Measurements from ENCODE around the gene CCDC142.

The CCDC142 gene

GRCh38 chr2:74482801-74483674 lies at the start of gene CCDC142, which contains the start of gene TTC31:
CCDC142 (minus strand) TSS chr2:74482998; CDS start chr2:74482837, 161 bp downstream.
TTC31 (plus strand) TSS chr2:74483081; CDS start chr2:74483096, 15 bp downstream.
- peak; percentile 90 to 92 for DNase-seq

- peak in 1 of 2 experiments; percentile 13 for DNase-seq
These were observed 49.4 kb upstream of the CCDC142 start for GRCh38 chr2:74532222-74532621.

- DNase-seq: no peak
These were observed 48.9 kb upstream of the CCDC142 start for GRCh38 chr2:74531666-74532065.

GRCh38 chr2:74530239-74531187 lies 47.7 kb upstream of the CCDC142 start:
- DNase-seq: no peak

GRCh38 chr2:74529357-74530238 lies 46.8 kb upstream of the CCDC142 start, which contains the start of the genes AUP1 and HTRA2:
AUP1 (minus strand) TSS chr2:74529706; CDS start chr2:74529629, 77 bp downstream.
HTRA2 (plus strand) TSS chr2:74529933; CDS start chr2:74530007, 74 bp downstream.
- DNase-seq: peak; percentile 96 to 98

- no peak for DNase-seq
These were observed 46.0 kb upstream of the CCDC142 start for GRCh38 chr2:74528600-74529356.

GRCh38 chr2:74527741-74528140 lies 44.9 kb upstream of the CCDC142 start:
- no peak for DNase-seq

GRCh38 chr2:74526649-74527230 lies 43.9 kb upstream of the CCDC142 start:
- DNase-seq: no peak

- no peak for DNase-seq
These were observed 43.2 kb upstream of the CCDC142 start, which contains the start of gene DQX1 for GRCh38 chr2:74525717-74526648. DQX1 (minus strand) TSS chr2:74526231; CDS start chr2:74525729, 502 bp downstream.

GRCh38 chr2:74524955-74525716 lies 42.3 kb upstream of the CCDC142 start:
- no peak for DNase-seq

GRCh38 chr2:74524005-74524404 lies 41.2 kb upstream of the CCDC142 start:
- DNase-seq: no peak

GRCh38 chr2:74522516-74522915 lies 39.7 kb upstream of the CCDC142 start:
- DNase-seq: no peak

- DNase-seq: no peak
These were observed 33.9 kb upstream of the CCDC142 start for GRCh38 chr2:74516650-74517049.

GRCh38 chr2:74515981-74516633 lies 33.3 kb upstream of the CCDC142 start:
- no peak for DNase-seq

- DNase-seq: no peak
These were observed 32.6 kb upstream of the CCDC142 start for GRCh38 chr2:74515271-74515980.

- peak in 1 of 2 experiments; percentile 18 for DNase-seq
These were observed 31.8 kb upstream of the CCDC142 start, which contains the start of gene TLX2 for GRCh38 chr2:74514368-74515270. TLX2 (plus strand) TSS chr2:74514450; CDS start chr2:74514807, 357 bp downstream.
